Kidney glomerular epithelial cell (primary cell): ENCODE data around the gene SH3RF1.

Source experiments
- DNase-seq: peaks from one replicate; lab custom pipeline; 2025; lab: John Stamatoyannopoulos, UW

The SH3RF1 gene

GRCh38 chr4:169163495-169163894 lies 107.3 kb downstream of the SH3RF1 start:
- no peak for DNase-seq

- no peak for DNase-seq
Observed at GRCh38 chr4:169160825-169161224, 109.9 kb downstream of the SH3RF1 start.

GRCh38 chr4:169159624-169160171 lies 111.1 kb downstream of the SH3RF1 start:
- DNase-seq = peak; percentile 46

- no peak for DNase-seq
Observed at GRCh38 chr4:169158861-169159260, 111.9 kb downstream of the SH3RF1 start.

GRCh38 chr4:169158046-169158445 lies 112.7 kb downstream of the SH3RF1 start:
- no peak for DNase-seq

- DNase-seq = no peak
Observed at GRCh38 chr4:169156392-169156791, 114.4 kb downstream of the SH3RF1 start.

- DNase-seq = no peak
Observed at GRCh38 chr4:169154121-169154520, 116.6 kb downstream of the SH3RF1 start.

GRCh38 chr4:169153481-169154087 lies 117.2 kb downstream of the SH3RF1 start:
- no peak for DNase-seq

- no peak for DNase-seq
Observed at GRCh38 chr4:169152899-169153298, 117.9 kb downstream of the SH3RF1 start.

- DNase-seq = no peak
Observed at GRCh38 chr4:169152098-169152497, 118.7 kb downstream of the SH3RF1 start.

GRCh38 chr4:169151671-169152070 lies 119.1 kb downstream of the SH3RF1 start:
- no peak for DNase-seq

- no peak for DNase-seq
Observed at GRCh38 chr4:169150806-169151205, 120.0 kb downstream of the SH3RF1 start.

GRCh38 chr4:169148885-169149284 lies 121.9 kb downstream of the SH3RF1 start:
- no peak for DNase-seq

- DNase-seq = peak; percentile 29
Observed at GRCh38 chr4:169147191-169147590, 123.6 kb downstream of the SH3RF1 start.

- peak; percentile 57 for DNase-seq
Observed at GRCh38 chr4:169144061-169144600, 126.6 kb downstream of the SH3RF1 start.

- DNase-seq = peak; percentile 92
Observed at GRCh38 chr4:169143335-169143734, 127.4 kb downstream of the SH3RF1 start.

GRCh38 chr4:169142906-169143305 lies 127.8 kb downstream of the SH3RF1 start:
- DNase-seq = no peak

GRCh38 chr4:169142391-169142790 lies 128.4 kb downstream of the SH3RF1 start:
- DNase-seq = no peak

- no peak for DNase-seq
Observed at GRCh38 chr4:169139021-169139420, 131.7 kb downstream of the SH3RF1 start.

- DNase-seq = no peak
Observed at GRCh38 chr4:169137558-169137920, 133.2 kb downstream of the SH3RF1 start.

GRCh38 chr4:169136796-169137557 lies 133.8 kb downstream of the SH3RF1 start:
- no peak for DNase-seq

- DNase-seq = no peak
Observed at GRCh38 chr4:169136330-169136729, 134.4 kb downstream of the SH3RF1 start.

- no peak for DNase-seq
Observed at GRCh38 chr4:169135776-169136175, 135.0 kb downstream of the SH3RF1 start.
